ENCODE measurements around the gene TRUB2.

Gene TRUB2

DNA sequence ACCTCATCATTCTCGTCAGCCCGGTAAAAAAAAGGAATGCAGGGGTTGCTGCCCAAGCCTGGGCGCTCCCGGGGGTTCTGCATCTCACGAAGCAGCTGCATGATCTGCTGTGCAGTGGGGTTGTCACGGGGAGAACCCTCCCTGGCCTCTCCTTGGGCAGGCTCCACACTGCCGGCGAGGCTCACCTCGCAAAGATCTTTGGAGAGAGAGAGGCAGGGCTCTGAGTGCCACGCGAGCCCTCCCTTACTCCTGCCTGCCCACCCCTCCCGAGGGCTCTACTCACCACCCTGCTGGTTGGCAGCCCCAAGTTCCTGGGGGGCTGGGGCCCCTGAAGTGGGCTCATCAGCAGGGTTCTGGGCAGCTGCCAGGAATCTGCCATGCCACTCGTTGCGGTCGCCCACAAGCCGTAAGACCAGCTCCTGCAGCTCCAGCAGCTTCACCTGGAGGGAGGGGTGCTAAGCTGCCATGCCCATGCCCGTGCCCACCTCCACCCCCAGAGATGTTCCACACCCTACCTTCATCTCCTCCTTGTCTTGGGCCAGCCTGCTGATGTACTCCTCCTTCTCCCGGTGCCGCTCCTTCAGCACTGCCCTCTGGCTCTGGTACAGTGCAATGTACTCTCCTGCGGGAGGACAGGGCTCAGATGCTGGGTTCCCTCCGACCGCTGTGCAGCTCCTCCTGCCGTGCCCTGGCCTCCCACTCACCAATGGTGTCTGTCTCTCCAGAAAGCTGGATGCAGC is 65.0 kb downstream of the TRUB2 start:
- no peak for ATAC-seq (ENCODE audit: low read depth)
- Mint-ChIP-seq H3K4me1 (peaks cover 9% of the 10 kb centered on the region), H3K9me3 (no peaks in the 10 kb centered on the region), H3K36me3 (peaks cover 25% of the 10 kb centered on the region), H3K27me3 (peaks cover 4% of the 10 kb centered on the region), H3K4me3 (no peak overlapping the region), H3K27ac (no peak overlapping the region)
- no peak for DNase-seq (ENCODE audit: low spot score in 2 of 2)

Data from memory B cell (primary cell).